CD4-positive, alpha-beta T cell treated with Interferon gamma for 1 hour (primary cell): ENCODE results near the gene FANCE.

Experiments
- DNase-seq: peaks from one replicate; pipeline ENCODE4 v3.0.0-alpha.2; 2020

FANCE gene

DNA sequence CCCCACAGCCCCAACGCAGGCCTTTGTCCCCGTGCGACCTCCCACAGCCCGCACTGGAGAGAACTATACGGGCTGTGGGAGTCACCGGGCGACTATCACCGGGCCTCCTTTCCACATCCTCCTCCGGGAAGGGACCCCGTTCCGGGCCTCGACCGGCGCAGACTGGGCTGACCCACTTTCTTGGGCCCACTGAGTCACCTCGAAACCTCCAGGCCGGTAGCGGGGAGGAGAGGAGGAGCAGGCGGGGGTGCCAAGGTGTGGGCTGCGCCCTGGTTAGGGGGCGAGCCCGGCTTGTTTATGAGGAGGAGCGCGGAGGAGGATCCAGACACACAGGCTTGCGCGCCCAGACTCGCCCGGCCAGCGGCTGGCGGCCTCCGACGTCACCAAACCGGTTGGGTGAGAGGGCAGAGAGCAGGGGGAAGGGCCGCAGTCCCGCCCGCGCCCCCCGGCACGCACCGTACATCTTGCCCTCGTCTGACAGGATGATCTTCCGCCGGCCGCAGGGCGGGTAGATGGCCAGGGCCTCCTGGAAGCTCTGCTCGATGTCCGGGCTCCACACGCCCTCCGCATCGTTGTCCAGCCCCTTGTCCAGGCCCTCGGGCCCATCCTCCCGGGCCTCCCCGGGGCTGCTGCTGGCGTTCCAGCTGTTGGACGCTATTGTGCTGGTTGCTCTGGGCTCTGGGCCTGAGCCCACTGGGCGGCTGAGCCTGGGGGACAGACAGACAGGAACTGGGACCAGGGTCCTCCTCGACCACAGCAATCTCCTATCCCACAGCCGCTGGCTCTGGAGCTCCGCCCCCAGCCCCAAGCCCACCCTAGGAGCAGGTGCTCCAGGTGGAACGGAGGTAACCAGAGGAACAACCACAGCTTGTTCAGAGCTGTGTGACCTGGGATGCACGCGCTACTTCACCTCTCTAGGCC is 34.1 kb downstream of the FANCE start:
- DNase-seq, result no peak

DNA sequence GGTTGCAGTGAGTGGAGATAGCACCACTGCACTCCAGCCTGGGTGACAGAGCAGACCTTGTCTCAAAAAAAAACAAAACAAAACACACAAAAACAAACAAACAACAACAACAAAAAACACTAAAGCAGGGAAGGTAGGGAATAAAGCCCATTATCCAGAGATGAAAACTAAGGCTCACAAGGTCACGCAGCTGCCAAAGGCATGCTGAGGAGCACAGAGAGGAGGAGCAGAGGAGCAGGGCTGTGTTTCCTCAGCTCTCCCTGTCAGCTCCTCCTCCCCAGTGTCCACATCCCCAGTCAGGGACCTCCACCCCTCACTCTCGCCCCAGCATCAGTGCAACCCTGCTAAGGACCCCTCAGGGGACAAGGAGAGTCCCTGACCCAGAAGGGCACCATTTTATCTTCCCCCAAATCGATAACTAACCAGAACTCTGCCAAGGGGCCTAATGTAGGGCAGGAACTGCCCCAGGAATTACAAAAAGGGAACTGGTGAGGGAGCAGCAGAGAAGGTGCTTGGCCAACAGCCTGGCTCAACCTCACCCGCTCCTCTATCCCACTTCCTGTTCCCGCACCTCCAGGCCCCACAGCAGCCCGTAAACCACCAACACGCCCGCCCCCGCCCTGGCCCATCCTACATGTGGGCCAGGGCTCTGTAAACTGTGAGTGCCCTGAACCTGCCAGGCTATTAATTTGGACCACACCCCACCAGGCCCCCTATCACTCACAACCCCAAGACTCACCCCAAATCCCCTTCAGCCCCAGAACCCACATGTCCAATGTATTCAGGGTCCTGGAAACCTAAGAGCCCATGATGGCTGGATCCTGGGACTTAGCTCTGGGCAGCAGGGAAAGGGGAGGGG is 35.7 kb downstream of the FANCE start:
- DNase-seq, result no peak

DNA sequence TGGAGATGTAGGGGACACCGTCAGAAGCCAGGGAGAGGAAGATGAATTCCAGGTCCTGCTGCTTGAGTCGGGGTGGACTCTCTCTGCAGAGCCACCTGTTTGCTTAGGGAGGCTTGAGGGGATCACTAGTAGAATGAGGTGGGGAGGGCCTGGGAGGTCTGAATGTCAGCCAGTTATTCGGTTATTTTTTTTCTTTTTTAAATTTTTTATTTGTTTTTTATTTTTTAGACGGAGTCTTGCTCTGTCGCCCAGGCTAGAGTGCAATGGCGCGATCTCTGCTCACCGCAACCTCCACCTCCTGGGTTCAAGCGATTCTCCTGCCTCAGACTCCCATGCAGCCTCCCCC is 36.4 kb downstream of the FANCE start:
- no peak for DNase-seq

DNA sequence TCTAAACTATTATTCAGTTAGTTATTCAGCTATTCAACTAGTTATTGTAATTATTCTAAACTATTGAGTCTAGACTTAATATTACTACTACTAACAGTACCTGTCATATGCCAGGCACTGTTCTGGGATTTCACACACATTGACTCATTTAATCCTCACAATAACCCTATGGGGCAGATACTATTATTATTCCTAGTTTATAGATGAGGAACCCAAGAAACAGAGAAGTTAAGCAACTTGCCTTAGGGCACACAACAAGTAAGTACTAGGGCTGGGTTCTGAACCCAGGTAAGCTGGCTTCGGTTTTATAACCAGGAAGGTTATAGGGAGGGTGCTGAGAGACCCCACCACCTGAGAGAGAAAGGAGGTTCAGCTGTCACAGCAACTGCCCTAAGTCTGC is 36.9 kb downstream of the FANCE start:
- DNase-seq, result no peak

DNA sequence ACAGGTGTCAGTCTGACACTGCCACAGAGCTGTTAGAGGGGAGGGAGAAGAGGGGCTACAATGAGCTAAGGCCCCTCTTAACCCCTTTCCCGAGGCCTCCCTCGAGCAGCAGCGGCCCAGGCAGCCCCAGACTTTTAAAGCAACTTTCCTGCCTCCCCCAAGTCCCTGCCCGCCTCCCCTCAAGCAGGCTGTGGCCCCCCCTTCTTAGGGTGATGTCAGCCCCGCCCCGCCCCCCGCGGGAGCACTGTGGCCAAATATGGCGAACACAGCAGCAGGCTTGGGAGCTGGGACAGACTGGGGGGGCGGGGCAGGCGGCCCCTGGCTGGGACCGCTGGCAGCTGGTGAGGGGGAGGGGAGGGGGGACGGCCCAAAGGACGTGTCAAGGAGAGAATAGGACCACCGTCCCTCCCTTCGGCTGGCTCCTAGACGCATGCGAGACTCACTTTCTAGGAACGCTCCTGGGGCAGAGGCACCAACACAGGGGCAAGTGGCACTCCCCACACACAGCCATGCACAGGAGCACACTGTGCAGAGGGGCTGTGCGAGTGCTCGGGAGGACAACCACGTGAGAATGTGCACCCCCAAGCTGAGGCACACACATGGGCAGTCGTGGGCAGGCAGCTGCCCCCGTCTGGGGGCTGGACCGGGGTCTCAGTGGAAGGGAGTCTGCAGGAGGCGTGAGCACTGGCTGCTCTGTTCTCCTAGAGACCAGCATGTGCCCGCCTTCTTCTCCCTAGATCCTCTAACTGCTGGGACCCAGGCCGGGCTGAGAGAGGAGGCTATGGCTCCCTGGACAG is 38.1 kb downstream of the FANCE start:
- no peak for DNase-seq

DNA sequence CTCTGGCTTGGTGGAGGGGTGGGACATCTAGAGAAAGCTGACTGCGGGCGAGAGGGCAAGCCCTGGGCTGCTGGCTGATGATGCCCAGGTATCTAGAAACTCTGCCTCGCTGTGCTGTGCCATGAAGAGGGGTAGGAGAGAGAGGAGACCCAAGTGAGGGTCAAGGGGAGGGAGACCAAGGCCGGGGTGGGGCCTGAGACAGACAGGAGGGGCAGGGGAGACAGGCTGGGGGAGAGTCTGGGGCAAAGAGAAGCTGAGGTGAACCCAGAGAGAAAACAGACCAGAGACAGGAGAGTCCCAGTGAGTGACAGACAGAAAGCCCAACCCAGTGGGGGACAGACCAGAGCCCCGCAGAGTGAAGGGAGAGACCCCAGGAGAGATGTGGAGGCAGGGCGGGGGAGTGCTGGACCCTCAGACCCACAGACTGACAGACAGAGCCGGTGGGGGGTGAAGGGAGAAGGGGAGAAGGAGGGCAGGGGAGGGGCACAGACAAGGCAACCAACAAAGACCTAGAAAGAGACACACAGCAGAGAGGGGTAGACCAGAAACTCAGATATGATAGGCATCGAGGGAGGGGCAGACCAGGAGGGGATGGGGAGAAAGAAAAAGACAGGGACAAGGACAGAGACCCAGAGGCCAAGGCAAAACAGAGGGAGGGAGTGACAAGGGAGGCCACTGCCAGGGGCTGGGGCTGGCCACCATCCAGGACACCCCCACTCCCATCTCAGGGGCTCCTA is 38.9 kb downstream of the FANCE start:
- no peak for DNase-seq

DNA sequence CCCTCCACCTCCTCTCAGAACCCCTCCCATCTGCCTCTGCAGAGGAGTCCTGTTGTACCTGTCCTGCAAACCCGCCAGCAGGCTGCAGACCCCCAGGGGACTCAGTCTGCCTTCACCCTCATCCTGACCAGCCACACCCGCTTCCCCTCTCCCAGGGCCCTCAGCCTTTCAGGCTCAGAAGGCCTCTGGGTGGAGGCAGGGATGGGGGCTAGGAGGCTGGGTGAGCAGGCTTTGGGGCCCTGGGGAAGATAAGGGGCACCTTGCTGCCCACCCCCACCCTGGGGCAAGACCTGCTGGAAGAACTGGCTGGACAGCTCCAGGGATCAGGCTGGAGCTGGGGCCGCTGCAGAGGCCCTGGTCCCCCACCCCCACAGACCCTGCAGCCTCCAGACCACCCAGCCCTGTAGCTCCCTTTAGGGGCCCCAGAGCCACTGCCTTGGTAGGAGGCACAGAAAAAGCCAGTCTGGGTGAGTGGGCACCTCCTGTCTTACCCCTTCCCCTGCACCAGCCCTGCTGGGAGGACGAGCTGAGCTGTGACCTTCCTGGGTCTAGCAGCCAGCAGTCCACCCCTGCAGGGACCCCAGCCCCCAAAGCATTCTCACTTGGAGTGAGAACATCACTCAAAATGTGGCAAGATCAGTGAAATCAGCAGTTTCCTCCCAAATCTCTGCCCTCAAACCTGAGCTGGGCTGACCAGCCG is 39.6 kb downstream of the FANCE start:
- DNase-seq, result no peak

DNA sequence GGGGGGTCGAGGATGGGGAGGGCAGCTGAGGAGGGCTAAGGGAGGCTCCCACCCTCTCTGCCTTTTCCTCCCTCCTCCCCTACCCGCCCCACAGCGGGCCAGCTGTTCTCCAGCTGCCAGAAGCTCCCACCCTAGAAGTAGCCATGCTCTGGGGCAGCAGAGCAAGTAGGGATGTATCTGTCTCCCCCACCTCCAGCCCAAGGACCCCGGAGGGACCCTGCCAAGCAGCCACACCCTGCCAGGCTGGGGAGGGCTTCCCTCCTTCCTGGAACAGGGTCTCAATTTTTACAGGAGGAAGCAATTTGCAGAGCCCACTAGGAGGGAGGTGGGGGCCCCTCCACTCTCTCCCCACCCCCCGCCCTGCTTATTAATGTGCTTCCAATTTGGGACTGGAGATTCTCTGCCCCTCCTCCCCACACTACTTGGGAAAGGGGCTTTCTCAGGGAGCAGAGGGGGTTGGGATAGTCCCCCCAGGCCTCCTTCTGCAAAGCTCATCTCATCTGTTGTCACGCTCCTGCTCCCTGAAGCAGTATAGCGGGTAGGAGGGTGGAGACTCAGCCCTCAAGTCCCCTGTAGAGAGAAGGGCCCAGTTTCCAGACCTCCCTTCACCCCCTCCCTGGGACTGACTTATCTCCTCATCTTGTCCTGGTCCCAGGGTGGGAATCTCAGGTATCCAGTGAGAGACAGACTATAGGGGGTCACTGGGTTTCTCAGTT is 40.3 kb downstream of the FANCE start:
- DNase-seq, result no peak

DNA sequence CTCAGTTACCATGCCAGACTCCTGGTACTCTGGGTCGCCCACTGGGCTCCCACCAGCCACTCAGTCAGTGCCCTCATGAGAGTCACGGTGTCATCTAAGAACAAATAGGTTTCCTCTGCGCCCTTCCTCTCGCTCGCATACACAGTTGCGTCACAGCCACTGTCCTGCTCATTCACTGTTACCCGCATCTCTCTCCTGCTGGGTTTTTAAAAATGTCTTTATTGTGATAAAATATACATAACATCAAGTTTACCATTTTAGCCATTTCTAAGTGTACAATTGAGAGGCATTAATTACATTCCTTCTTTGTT is 40.8 kb downstream of the FANCE start:
- no peak for DNase-seq

DNA sequence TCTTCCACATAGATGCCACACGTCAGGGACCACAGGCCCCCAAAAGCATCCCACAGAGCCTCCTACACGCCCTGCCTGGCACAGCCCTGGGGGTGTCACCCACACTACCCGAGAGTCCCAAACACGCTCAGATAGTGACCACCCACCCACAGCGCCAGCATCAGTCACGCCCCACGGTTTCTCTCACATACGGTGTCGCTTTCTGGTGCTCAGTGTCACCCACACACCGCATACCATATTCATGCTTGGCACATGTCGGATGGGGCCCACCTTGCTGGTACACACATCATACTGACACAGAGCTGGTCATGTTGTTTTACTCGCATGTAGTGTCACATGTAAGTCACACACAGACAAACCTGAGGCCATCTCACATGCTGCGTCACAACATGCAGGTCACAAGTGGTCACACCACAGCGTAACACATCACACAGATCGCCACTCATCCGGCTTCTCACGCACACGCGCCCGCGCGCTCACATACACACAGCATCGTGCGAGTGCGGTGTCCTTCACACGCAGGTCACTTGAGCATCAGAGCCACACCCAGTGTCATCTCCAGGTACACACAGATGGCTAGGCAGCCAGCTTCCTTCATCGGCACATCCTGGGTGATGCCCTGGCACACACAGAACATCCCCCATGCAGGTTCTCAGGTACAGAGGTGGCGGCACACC is 41.3 kb downstream of the FANCE start:
- DNase-seq, result no peak

DNA sequence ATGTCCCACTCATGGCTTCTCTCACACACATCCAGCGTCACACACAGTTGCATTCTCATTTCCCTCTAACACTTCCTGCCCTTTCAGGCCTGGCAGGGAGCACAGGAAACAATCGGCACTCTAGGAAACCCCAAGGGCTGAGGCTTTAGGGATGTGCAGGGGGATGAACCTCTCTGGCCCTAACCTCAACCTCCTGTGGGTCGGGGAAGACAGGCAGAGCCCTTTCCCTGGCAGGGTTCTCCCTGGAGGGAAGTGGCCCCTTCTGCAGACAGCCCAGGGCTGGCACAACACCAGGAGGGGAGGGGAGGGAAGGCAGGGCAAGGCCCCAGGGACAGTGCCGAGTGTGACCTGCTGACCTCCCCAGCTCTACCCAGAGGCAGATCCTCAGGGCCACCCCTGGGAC is 42.0 kb downstream of the FANCE start:
- DNase-seq, result peak; percentile 29

DNA sequence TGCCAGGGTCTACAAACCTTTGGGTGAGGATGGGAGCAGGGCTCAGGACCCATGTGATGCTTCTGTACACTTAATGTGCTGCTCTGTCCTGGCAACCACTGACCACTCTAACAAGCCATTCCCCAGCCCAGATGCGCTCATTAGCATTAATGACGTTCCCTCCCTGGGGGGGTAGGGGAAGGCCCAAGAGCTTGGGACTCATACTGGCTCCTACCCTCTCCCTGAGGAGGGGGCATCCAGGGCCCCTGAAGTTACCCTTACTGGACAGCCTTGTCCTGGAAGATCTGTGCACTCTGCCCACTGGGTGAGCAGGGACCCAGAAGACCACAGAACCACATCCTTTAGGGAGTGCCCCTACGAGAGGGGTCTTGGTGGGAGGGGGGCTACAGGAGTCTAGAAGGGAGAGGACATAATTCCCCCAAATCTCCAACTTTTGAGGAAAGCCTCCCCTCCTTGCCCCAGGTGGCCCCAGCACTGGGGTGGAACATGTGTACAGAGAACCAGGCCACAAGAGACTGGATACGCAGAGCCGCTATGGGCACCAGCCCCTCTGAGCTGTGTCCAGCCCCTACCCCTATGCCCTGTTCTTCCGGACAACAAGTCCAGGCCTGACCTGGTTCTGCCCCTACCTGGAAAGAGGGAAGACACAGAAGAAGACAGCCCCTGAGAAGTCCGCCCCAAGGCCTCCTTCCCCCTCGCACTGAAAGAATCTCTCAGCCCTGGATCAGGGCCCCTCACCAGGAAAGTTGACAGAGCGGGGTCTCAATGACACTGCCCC is 43.3 kb downstream of the FANCE start:
- DNase-seq, result no peak

DNA sequence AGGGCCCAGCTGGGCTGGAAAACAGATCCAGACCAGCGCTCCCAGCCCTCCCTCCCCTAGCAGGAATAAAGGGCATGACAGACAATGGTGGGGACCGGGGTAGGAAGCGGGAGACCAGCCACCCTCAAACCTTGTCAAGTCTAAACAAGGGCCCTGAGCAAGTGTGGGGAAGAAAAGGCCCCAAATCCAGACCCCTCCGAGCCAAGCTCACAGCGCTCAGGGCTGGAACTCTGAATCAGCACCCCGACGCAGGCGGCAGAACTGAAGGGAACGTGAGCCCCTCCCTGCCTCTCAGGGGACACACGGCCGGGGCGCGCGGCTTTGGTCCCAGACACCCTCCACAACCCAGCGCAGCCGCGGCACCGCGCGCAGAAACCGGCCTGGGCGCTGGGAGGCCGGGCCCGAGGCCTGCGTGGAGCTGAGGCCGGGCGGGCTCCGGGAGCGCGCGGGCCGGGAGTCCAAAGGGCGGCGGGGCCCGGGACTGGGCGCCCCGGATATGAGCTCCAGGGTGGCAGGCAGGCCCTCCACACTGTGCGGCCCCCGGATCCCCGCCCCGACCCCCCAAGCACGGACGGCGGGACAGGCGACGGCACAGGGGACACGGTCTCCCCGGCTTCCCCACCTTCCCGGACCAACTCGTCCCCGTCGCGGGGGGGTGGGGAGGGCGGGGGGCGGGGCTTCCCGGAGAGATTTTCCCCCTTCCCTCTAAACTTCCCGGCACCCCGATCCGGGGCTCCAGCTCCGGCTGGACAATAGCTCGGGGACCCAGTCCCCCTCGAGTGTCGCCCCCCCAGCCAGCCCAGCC is 44.1 kb downstream of the FANCE start:
- DNase-seq, result no peak

DNA sequence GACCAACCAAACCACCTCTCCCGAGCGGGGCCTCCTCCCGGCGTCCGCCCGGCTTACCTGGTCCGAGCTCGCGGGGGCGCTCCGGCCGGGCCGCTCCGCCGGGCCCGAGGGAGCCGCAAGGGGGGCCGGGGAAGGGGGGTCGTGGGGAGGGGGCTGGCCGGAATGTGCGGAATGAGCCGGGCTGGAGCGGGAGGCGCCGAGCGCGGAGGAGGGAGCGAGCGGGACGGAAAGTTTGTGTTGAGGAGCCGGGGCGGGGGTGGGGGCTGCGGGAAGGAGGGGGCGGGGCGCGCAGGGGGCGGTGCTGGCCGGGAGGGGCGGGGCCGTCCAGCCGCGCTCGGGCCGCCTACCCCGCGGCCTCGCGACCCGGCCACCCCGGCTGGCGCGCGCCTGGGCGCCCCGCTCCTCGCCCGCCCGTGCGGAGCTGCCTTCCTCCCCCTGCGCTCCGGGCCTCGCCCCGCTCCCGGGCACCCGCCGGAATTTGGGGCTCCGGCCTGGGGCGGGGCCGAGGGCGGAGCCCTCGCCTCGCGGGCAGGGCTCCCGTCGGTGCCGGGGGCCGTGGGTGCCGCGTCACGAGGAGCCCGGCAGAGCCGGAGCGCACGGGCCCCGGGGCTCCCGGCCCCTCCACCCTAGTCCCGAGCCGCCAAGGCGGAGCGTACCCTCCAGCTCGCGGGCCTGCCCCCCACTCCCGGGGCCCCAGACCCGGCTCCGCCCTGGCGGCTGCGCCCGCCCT is 44.9 kb downstream of the FANCE start, which contains the start of gene TEAD3:
TSS of gene TEAD3 (minus strand) at position 239 of the 730 bp plus-strand sequence.
- DNase-seq, result peak; percentile 38

DNA sequence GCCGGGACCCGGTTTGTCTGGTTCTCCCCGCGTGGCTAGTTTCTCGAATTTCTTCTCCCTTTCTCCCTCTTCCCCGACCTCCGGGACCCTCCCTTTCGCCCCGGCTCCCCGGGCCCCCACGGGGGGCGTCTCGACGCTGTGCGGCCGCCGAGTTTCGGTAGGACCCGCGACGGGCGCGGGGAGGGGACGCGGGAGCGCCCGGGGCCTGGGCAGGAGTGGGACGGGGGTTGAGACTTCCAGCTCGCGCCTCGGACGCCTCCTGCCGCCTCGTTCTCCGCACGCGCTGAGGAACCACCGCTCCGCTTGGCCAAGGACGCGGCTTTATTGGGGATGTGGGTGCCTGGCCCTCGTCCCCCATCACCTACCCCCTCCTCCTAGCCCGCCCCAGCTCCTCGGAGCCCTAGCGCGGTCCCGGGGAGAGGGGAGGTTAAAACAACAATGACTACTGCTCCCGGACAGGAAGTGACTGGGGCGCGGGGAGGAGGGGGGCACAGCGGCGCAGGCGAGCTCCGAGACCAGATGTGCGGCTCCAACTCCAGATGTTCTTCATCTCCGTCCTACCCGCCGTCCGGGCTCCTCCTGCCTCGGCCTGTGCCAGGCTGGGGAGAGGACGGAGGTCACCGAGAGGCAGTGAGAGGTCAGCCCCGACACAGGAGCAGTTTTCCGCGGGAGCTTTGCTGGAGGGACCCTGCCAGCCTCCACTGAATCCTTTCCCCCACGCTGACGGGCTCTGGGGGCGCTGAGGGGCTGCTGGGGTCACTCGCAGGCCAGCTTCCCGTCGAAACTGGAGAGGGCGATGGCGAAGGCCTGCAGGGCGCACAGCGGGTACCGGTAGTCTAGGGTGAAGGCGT is 45.7 kb downstream of the FANCE start:
- DNase-seq, result peak; percentile 12

DNA sequence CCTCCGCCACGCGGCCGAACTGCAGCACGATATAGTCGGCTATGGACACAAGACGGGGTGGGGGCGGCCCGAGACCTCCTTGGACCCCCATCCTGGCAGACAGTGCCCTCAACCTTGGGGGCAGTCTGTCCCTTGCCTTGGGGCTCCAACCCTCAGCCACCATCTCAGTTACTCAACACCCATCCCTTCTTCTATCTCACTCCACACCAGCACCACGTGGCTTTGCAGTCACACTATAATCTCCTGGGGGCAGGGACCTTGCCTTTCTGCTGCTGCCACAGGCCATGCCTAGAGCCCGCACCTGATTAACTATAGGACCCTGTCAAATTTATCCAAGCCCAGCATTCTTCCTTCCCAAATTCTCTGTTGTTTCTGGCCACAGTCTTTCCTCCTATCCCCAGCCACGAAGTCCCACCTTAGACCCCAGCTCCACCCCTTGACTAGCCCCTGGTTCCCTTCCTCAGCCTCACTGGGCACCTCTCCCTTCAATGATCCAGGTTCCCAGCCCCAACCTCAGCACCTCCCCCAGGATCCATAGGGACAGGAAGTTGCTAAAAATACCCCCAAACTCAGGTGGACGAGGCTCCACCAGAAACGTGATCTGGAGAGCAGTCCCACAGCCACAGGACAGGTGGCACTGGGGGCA is 46.4 kb downstream of the FANCE start:
- DNase-seq, result no peak

DNA sequence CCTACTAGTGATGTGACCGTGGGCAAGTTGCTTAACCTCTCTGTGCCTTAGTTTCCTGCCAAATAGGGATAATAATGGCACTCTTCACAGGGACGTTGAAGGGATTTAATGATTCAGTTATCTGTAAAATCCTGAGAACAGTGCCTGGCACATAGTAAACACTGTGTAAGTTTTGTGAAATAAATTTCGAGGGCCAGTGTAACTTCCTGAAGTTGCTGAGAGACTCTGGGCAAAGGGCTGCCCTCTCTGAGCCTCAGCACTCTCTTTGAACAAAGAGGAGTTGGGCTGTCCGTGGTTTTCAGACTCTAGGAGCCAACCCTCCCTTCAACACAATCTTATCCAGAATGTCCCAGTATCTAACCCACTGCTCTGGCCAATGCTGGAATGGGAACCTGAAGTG is 47.2 kb downstream of the FANCE start:
- no peak for DNase-seq
